GM18507 (cell line): Measurements from ENCODE around the gene EGFL7.
A peak's percentile ranks its signal among the peaks of the same experiment; 100 is the strongest.
"Not testable (repeated sequence)": the region's sequence is repeated elsewhere in the genome, so short reads cannot be mapped to it uniquely, and the experiment has no call there.

ENCODE experiments used
- DNase-seq: peaks from one replicate; pipeline ENCODE4 v3.0.0; 2011; ENCODE audit warnings: low read depth; ENCODE audit not compliant: insufficient read length; ENCODE audit errors: extremely low spot score
- FAIRE-seq: peaks from 2 replicates; lab custom pipeline; 2011; peaks lifted over from hg19 to GRCh38; lab: Jason Lieb, UNC

The EGFL7 gene

DNA sequence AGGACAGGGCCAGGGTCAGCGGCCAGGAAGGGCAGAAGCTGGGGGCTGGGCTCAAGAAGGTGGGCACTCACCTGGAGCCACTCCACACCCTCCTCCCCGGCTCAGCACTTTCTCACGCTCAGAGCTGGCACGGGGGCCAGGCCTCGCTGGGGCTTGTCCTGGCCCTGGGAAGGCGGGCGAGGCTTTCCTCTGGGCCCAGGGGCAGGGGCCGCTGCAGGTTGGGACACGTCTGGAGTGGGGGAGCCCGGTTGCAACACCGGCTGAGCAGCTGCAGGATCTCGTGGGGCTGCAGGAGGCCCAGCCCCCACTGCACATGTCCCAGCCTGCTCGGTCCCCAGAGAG, 38.9 kb upstream of the EGFL7 start:
- FAIRE-seq (no peak), DNase-seq (no peak)

DNA sequence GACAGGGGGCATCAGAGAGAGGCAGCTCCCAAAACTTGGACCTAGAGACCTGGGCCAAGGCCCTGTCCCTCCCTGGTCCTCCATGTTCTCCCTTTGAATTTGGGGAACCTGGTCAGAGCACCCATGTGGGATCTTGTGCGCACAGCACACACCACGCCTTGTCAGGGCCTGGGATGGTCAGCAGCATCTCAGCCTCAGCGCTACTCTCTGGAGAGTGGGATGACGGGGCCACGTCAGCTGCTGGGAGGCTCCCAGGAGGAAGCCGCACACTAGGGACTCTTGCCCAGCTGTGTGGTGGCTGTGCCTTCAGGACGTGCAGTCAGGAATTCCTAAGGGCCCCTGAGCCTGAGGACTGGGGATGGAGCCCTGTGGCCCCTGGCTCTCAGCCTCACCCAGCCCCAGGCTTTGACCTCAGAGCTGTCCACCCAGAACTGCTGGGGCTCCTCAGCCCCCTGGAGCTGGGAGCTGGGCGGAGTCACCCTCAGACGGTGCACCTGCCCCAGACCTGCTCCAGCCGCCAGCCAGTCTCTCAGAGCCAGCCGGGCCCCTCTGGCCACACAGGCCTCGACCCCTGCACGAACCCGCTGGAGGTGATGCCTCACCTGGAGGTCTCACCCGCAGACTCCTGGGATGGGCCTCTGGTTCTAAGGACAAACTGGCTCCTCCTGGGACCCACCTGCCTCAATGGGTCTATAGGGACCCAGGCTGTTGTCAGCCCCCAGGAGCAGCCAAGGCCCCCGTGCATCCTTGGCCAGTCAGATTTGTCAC, 38.3 kb upstream of the EGFL7 start:
- FAIRE-seq, result no peak
- no peak for DNase-seq

- FAIRE-seq, result no peak
- no peak for DNase-seq
These were observed 37.3 kb upstream of the EGFL7 start for GRCh38 chr9:136625101-136626065.

GRCh38 chr9:136626066-136626725, 36.5 kb upstream of the EGFL7 start:
- DNase-seq (no peak), FAIRE-seq (no peak)

- FAIRE-seq (no peak), DNase-seq (no peak)
These were observed 35.7 kb upstream of the EGFL7 start for GRCh38 chr9:136626740-136627642.

GRCh38 chr9:136627703-136628102, 35.0 kb upstream of the EGFL7 start:
- DNase-seq (no peak), FAIRE-seq (no peak)

GRCh38 chr9:136628268-136628667, 34.4 kb upstream of the EGFL7 start:
- DNase-seq, result no peak
- no peak for FAIRE-seq

DNA sequence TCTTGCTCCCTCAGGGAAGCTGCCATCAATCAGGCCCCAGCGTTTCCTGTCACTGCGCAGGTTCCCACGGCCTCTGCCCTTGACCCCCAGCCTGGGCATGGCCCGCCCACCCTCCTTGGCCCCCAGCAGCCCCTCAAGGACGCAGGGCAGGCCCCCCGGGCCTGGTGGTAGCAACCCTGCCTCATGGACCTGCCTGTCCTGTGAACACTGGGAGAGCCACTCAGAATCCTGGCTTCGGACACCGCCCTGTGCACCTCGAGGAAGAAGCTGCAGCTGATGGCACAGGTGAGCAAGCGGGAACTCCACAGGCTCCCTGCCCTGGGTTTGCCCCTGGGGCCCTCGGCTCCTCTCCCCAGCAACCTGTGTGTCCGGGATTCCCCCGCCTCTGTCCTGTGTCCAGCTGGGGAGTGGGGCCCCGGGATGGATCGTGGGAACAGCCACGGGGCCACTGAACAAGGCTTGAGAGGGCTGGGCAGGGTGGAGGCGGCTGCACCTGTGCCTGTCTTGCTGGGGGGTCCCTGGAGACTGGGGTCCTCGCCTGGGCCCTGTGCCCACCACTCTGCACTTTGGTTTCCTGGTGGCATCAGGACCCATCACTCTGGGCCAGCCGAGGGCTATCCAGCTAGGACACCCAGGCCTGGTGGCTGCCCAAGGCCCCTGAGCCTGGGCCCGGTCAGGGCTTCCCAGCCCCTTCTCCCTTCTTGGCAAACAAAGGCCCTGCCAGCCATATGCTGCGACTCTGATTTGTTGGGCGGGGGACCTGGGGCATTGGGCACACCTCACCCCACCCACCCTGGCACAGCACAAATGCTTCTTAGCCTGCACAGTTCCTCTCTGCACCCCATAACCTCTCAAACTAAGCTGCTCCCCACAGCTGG, 33.5 kb upstream of the EGFL7 start:
- FAIRE-seq (no peak), DNase-seq (no peak)

DNA sequence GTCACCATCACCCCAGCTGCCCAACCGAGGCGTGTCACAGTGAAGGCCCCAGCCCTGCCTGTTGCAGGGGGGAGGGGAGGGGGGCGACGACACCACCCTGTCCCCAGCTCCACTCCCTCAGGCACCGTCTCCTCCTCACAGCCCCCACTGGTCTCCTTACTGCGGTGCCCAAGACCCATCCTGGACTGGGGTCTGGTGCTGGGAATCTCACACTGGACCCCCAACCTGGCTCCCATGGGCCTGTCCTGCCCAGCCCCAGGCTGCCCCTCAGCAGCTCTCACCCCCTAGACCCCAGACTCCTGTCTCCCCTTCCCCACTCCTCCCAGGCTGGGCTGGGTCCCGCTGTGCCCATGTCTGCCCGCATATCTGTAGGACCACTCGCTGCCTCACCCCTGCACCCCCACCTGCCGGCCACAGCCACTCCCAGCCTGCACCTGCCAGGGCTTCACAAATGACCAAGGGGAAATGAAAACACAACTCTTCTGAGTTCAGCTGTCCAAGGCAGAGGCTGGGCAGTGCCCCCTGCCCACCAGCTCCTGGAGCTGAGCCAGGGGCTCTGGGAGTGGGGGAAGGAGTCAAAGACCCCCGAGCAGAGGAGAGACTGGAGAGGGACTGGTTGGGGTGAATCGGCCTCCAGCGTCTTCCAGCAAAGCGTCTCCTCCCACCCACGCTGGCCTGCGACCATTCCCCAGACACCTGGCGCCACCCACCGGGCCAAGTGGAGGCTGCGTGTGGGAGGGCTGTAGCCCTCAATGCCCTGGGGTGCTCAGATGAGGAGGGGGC, 32.6 kb upstream of the EGFL7 start:
- DNase-seq (no peak), FAIRE-seq (no peak)

DNA sequence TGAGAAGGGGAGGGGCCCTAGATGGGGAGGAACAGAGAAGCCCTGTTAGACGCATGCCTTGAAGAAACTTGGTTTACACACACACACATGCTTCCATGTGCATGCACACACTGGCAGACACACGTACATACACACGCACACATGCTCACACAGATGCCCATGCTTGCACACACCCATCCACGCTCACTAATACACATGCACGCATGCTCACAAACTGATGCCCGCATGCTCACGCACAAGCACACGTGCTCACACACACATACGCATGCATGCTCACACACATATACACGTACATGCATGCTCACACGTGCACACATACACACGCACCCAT, 32.1 kb upstream of the EGFL7 start:
- no peak for FAIRE-seq
- no peak for DNase-seq

DNA sequence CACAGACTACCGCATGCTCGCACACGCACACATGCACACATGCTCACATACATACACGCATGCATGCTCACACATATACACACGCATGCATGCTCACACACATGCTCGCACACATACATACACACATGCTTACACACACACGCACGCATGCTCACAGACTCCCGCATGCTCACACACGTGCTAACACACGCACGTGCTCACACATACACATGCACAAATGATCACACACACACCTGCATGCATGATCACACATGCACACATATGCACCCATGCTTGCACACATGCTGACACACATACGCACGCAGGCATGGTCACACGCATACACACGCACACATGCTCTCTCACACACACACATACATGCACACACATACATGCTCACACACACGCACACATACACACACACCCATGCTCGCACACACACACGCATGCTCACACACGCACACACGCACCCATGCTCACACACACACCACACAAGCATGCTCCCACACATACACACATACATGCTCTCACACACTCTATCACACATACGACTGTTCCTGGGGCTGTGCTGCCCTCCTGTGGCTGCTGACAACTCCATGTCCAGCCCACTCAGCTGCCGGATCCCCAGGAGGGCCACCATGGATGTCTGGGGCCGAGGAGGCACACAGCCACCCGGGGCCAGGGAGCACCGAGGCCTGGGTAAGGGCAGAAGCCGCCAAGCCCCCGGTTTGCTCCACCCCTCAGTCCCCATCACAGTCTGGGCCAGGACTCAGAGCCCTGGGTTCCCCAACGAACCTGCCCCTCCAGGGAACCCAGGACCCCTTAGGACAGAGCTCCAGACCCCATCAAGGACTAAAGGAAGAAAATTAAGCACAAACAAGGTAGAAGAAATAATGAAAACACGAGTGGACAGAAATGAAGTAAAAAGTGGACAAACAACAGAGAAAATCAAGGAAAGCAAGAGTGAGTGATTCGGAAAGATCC, 31.4 kb upstream of the EGFL7 start:
- DNase-seq (peak; percentile 72), FAIRE-seq (peak; percentile 38)

GRCh38 chr9:136632072-136632471, 30.6 kb upstream of the EGFL7 start:
- not testable (repeated sequence) for FAIRE-seq, DNase-seq

DNA sequence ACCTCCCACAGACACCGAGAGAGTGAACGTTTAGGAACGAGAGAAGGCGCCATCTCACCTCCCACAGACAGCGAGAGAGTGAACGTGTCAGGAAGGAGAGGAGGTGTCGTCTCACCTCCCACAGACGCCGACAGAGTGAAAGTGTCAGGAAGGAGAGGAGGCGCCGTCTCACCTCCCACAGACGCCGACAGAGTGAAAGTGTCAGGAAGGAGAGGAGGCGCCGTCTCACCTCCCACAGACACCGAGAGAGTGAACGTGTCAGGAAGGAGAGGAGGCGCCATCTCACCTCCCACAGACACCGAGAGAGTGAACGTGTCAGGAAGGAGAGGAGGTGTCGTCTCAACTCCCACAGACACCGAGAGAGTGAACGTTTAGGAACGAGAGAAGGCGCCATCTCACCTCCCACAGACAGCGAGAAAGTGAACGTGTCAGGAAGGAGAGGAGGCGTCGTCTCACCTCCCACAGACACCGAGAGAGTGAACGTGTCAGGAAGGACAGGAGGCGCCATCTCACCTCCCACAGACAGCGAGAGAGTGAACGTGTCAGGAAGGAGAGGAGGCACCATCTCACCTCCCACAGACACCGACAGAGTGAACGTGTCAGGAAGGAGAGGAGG, 30.1 kb upstream of the EGFL7 start:
- FAIRE-seq, DNase-seq: not testable (repeated sequence)

DNA sequence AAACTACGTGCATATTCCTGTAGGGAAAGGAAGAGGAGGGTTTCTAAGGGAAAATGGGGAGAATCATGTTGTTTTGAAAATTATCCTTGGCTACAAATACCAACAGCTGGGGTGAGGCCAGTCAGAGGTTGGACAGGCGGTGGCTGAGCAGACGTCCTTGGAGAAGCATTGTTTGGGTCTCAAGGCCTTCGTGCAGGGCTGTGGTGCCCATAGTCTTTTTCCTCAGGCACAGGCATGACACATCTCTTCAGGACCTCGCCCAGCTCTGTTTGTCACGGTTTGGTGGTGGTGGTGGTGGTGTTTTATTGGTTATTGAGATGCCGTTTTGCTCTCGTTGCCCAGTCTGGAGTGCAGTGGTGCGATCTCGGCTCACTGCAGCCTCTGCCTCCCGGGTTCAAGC, 27.8 kb upstream of the EGFL7 start:
- no peak for DNase-seq
- no peak for FAIRE-seq

DNA sequence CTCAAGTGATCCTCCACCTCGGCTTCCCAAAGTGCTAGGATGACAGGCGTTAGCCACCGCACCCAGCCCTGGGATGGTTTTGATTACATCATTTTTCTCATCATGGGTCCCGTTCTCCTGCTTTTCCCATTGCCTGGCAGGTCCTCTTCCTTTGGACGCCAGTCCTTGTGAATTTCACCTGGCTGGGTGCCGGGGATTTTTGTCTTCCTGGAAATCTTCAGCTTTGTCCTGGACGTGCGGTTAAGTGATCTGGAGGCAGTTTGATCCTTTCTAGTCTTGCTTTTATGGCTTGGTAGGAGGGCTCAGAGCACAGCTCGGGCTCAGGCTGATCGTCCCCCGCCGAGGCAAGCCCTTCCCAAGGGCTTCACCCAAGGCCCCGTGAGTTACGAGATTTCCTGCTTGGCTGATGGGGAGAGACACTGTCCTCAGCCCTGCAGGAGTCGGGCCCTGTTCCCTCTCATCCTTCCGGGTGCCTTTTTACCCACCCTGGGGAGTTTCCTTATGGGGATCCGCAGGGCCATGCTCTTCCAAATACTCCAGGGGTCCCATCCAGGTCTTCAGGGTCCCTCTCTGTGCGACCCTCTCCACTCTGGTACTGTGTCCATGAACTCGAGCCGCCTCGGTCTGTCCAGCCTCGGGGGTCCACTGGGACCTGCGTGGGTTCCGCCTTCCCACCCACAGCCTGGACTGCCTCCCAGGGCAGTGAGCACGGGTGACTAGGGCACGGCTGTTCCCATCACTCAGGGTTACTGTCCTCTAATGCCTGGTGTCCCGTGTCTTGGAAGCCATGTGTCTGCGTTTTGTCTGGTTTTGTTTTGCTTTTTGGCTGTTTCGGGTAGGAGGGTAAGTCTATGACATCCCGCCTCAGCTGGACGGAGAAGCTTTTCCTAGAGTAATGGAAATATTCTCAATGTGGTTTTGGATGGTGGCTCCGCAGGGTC, 22.3 kb upstream of the EGFL7 start:
- no peak for FAIRE-seq
- DNase-seq, result no peak
